ENCODE results near the gene PSD2.

The PSD2 gene

DNA sequence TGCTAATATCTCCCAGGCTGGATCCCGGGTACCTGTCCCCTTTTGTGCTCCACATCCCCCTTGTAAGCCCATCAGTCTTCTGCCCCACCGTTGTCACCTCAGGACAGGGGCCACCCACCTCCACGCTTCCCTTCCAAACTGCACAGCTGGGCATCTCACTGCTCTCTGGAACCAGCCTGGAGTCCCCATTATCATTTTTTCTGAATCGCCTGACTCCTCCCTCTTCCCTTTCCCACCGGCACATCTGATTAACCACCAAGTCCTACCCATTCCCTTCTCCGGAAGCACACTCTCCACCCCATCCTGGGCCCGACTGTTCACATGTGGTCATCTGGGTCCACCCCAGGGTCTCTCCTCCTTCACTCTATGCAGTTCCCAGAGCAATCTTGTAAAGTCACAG, 53.9 kb downstream of the PSD2 start:
- Histone ChIP-seq H3K4me3 (ENCODE audit: low read depth, low read length) (no peak overlapping the region), H3K4me2 (ENCODE audit: low read length) (no peak overlapping the region), H3K79me2 (no peaks in the 10 kb centered on the region), H3K36me3 (ENCODE audit: control insufficient read depth, insufficient read depth, low read length) (no peaks in the 10 kb centered on the region), H3K27ac (no peak overlapping the region), H3K27me3 (ENCODE audit: control insufficient read depth, insufficient read depth, low read length) (no peaks in the 10 kb centered on the region), H3K4me1 (no peaks in the 10 kb centered on the region), H3K9me3 (ENCODE audit: control insufficient read depth, low read length) (no peaks in the 10 kb centered on the region), H3K9ac (no peak overlapping the region), H2AFZ (no peak overlapping the region)
- TF ChIP-seq, protein P1, sequence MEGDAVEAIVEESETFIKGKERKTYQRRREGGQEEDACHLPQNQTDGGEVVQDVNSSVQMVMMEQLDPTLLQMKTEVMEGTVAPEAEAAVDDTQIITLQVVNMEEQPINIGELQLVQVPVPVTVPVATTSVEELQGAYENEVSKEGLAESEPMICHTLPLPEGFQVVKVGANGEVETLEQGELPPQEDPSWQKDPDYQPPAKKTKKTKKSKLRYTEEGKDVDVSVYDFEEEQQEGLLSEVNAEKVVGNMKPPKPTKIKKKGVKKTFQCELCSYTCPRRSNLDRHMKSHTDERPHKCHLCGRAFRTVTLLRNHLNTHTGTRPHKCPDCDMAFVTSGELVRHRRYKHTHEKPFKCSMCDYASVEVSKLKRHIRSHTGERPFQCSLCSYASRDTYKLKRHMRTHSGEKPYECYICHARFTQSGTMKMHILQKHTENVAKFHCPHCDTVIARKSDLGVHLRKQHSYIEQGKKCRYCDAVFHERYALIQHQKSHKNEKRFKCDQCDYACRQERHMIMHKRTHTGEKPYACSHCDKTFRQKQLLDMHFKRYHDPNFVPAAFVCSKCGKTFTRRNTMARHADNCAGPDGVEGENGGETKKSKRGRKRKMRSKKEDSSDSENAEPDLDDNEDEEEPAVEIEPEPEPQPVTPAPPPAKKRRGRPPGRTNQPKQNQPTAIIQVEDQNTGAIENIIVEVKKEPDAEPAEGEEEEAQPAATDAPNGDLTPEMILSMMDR (IDR thresholded peaks at IDR 0.05) = no peak

DNA sequence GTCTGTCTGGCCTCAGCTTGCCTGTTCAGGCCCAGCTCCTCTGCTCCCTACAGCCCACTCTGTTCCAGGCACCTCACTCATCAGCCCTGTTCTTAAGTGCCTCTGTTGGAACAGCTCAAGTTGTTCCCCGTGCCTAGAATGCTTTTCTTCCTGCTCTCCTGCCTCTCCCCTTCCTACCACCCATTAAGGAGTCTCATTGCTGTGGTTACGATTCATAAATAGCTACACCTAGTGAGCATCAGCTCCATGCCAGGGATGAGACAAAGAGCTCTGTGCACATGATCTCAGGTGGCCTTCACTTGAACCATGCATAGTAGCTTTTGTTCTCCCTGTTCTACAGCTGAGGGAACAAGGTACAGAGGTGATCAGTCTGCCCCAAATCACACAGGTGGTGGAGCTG, 54.3 kb downstream of the PSD2 start:
- Histone ChIP-seq H3K36me3 (ENCODE audit: control insufficient read depth, insufficient read depth, low read length) (no peaks in the 10 kb centered on the region), H3K9me3 (ENCODE audit: control insufficient read depth, low read length) (no peaks in the 10 kb centered on the region), H3K4me1 (no peaks in the 10 kb centered on the region), H3K9ac (no peak overlapping the region), H3K4me2 (ENCODE audit: low read length) (no peak overlapping the region), H3K4me3 (ENCODE audit: low read depth, low read length) (no peak overlapping the region), H2AFZ (no peak overlapping the region), H3K27me3 (ENCODE audit: control insufficient read depth, insufficient read depth, low read length) (no peaks in the 10 kb centered on the region), H3K79me2 (no peaks in the 10 kb centered on the region), H3K27ac (no peak overlapping the region)
- TF ChIP-seq, protein P1 (IDR thresholded peaks at IDR 0.05) = no peak

DNA sequence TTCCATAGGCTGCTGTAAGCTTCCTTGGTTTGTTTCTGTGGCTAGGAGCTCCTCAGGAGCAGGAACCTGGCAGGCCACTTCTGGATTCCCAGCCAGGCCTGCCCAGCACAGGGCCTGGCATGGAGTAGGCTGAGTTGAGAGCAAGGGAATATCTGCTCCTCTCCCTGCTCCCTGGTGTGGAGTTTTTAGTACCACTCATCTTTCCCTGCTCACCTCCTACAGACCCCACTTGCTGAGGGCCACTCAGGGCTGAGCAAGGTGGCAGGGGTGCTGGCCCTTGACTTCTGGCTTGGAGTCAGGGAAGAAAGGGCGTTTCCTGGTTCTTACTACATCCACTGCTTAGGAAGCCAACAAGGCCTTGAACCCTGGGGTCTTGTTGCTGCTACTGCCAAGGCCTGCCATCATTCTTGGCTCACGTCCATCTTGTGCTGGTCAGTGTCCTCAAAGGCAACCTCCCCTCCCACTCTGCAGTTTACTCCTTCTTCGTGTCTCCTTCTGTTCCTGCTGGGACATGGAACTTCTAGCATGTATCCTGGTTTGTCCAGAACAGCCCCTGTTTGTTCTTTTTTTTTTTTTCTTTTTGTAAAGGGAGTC, 54.9 kb downstream of the PSD2 start:
- Histone ChIP-seq H3K79me2 (no peaks in the 10 kb centered on the region), H3K9ac (no peak overlapping the region), H3K36me3 (ENCODE audit: control insufficient read depth, insufficient read depth, low read length) (no peaks in the 10 kb centered on the region), H3K4me3 (ENCODE audit: low read depth, low read length) (no peak overlapping the region), H3K4me2 (ENCODE audit: low read length) (no peak overlapping the region), H3K27me3 (ENCODE audit: control insufficient read depth, insufficient read depth, low read length) (no peaks in the 10 kb centered on the region), H3K4me1 (no peaks in the 10 kb centered on the region), H3K27ac (no peak overlapping the region), H3K9me3 (ENCODE audit: control insufficient read depth, low read length) (no peaks in the 10 kb centered on the region), H2AFZ (no peak overlapping the region)
- TF ChIP-seq, protein P1 (IDR thresholded peaks at IDR 0.05) = no peak

DNA sequence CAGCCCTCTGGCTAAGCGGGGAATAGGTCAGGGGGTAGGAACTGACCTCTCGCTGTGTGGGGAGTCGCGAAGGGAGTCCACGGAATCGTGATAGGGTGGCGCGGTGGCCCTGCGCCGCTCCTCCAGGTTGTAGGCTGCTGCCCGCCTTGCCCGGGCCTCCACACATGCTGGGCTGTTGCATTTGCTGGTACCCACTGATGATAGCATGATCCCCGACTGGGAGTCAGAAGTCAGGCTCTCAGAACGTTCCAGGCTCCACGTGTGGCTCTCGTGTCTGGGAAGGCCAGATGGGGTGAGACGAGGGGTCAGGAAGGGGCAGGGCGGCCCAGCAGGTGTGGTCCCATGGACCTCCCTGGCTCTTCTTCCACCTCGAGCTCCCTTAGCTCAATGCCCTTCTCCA, 56.0 kb downstream of the PSD2 start:
- H3K27me3 ChIP-seq (ENCODE audit: control insufficient read depth, insufficient read depth, low read length) = no peaks in the 10 kb centered on the region

DNA sequence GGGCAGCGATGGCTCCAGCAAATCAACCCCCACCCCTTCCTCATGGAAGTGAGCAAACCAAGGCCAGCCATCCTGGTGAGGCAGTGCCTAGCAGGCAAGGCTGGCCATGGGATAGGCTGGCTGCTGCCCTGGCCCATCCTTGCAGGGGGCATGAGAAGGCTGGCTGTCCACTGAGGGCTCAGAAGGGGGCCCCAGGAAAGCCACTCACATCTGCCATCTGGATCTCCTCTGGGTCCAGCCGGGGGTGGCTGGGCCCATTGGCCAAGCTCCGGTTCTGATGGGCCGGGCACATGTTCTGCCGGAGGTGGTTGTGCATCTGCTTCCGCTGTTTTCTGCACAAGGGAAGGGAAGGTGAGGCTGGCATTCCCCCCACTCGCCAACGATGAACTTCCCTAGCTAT, 57.1 kb downstream of the PSD2 start:
- TF ChIP-seq, protein P1 (IDR thresholded peaks at IDR 0.05) = no peak
- no peak overlapping the region for H3K27ac ChIP-seq
- H2AFZ ChIP-seq = no peak overlapping the region

More for the DNA sequence above, 56.0 kb downstream of the PSD2 start:
- Histone ChIP-seq H3K9me3 (ENCODE audit: control insufficient read depth, low read length) (no peaks in the 10 kb centered on the region), H3K27ac (no peak overlapping the region), H3K4me2 (ENCODE audit: low read length) (no peak overlapping the region), H3K79me2 (no peaks in the 10 kb centered on the region), H3K36me3 (ENCODE audit: control insufficient read depth, insufficient read depth, low read length) (no peaks in the 10 kb centered on the region), H3K4me1 (no peaks in the 10 kb centered on the region), H2AFZ (no peak overlapping the region), H3K9ac (no peak overlapping the region), H3K4me3 (ENCODE audit: low read depth, low read length) (no peak overlapping the region)
- TF ChIP-seq, protein P1 (IDR thresholded peaks at IDR 0.05) = no peak

More for the DNA sequence above, 57.1 kb downstream of the PSD2 start:
- H3K9me3 ChIP-seq (ENCODE audit: control insufficient read depth, low read length) = no peaks in the 10 kb centered on the region
- H3K36me3 ChIP-seq (ENCODE audit: control insufficient read depth, insufficient read depth, low read length) = no peaks in the 10 kb centered on the region
- H3K4me2 ChIP-seq (ENCODE audit: low read length) = no peak overlapping the region
- no peaks in the 10 kb centered on the region for H3K79me2 ChIP-seq
- no peak overlapping the region for H3K9ac ChIP-seq
- H3K4me1 ChIP-seq = no peaks in the 10 kb centered on the region
- H3K4me3 ChIP-seq (ENCODE audit: low read depth, low read length) = no peak overlapping the region
- no peaks in the 10 kb centered on the region for H3K27me3 ChIP-seq (ENCODE audit: control insufficient read depth, insufficient read depth, low read length)

Data from parathyroid adenoma (tissue), 2 donors.